Spleen (tissue), 11 donors: ENCODE data around the gene KITLG. TPM values are rescaled to one million over a fixed set of nuclear protein-coding genes. Genes with fewer than 3 reads are reported as not detected.

ENCODE experiments used
- DNase-seq: peaks from one replicate; pipeline ENCODE4 v3.0.0-alpha.2; 2020
- H3K27ac ChIP-seq, 8 donors: fragments of 200-600 bp; sonication (generic) in 7 of 8; 1 replicate in 4 of 8; 2 replicates in 4 of 8; pipeline versions ENCODE4 v1.5.0 to v1.8.0; 2016 to 2021; ENCODE audit warnings: inconsistent platforms in 4 of 8, mild to moderate bottlenecking in 4 of 8, moderate library complexity in 1 of 8
- H3K27me3 ChIP-seq, 7 donors: fragments of 200-600 bp; sonication (generic) in 6 of 7; replicated peaks in 1 of 7; 1 replicate in 4 of 7; 2 replicates in 3 of 7; pipeline versions ENCODE4 v1.5.0 to v1.8.0; 2016 to 2021; ENCODE audit warnings: inconsistent platforms in 3 of 7, mild to moderate bottlenecking in 1 of 7
- H3K36me3 ChIP-seq, 6 donors: fragments of 200-600 bp; sonication (generic) in 5 of 6; 1 replicate in 4 of 6; 2 replicates in 2 of 6; pipeline versions ENCODE4 v1.5.0 to v1.8.0; 2016 to 2021; ENCODE audit warnings: inconsistent platforms in 2 of 6
- H3K4me1 ChIP-seq, 6 donors: fragments of 200-600 bp; sonication (generic) in 5 of 6; 1 replicate in 3 of 6; 2 replicates in 3 of 6; pipeline versions ENCODE4 v1.5.0 to v1.8.0; 2016 to 2021; ENCODE audit warnings: inconsistent platforms in 3 of 6
- H3K4me3 ChIP-seq, 8 donors: fragments of 200-600 bp; sonication (generic) in 7 of 8; 1 replicate in 4 of 8; 2 replicates in 4 of 8; pipeline versions ENCODE4 v1.5.0 to v1.8.0; 2016 to 2021; ENCODE audit warnings: inconsistent platforms in 4 of 8, mild to moderate bottlenecking in 4 of 8, moderate library complexity in 2 of 8
- H3K9me3 ChIP-seq, 8 donors: fragments of 200-600 bp; sonication (generic) in 7 of 8; 1 replicate in 4 of 8; 2 replicates in 4 of 8; pipeline versions ENCODE4 v1.5.0 to v1.8.0; 2016 to 2021; ENCODE audit warnings: inconsistent platforms in 4 of 8
- POLR2A ChIP-seq, 3 donors: fragments of 450-650 bp; IDR thresholded peaks; one replicate each; pipeline ENCODE4 v1.5.1; 2017; ENCODE audit warnings: antibody characterized with exemption in 3 of 3, mild to moderate bottlenecking in 1 of 3
- POLR2AphosphoS5 ChIP-seq, 3 donors: sonication (generic); formaldehyde crosslinking; IDR thresholded peaks; one replicate each; pipeline ENCODE4 v1.5.1; 2017; ENCODE audit warnings: antibody characterized with exemption in 3 of 3
- WGBS, 5 donors: extraction: QIAGEN DNeasy Blood & Tissue Kit in 3 of 5; methylation state at CpG; one replicate each; pipeline versions ENCODE4 v1.1.5 to v1.1.7; 2013 to 2018; 5-methylcytosine and 5-hydroxymethylcytosine counted together
- intact Hi-C: fragments of 100-400 bp; cut with DNase I; formaldehyde crosslinking; loops from one replicate; pipeline ENCODE4 v1.15.0; 2023; ENCODE audit warnings: low total_unique reads
- polyA plus RNA-seq, 3 donors: library from polyadenylated mRNA; stranded (reverse); fragments of 200-250 nt; gene quantifications; one replicate each; pipeline ENCODE4 v1.2.1, GENCODE V29; 2013
- total RNA-seq, 7 donors: library from RNA; depleted of rRNA in 3 of 7; stranded (reverse); fragments of >200 nt in 3 of 7; fragmentation: NEBNext Ultra II Directional in 4 of 7; extraction: Animal tissue kit (Norgen Biotek cat#: 25700) in 4 of 7; gene quantifications; one replicate each; pipeline versions ENCODE4 v1.1.0 to v1.2.1, GENCODE V29; 2016 to 2021
- TF ChIP-seq, protein P1 (sequence below), 11 experiments: fragments of 200-600 bp in 7 of 11; fragments of 450-650 bp in 4 of 11; sonication (generic) in 4 of 11; IDR thresholded peaks in 8 of 11; conservative IDR thresholded peaks in 3 of 11; 1 replicate in 7 of 11; 2 replicates in 4 of 11; pipeline versions ENCODE4 v1.4.0 to v1.8.0; 2016 to 2021; ENCODE audit warnings: antibody characterized with exemption in 11 of 11, inconsistent platforms in 4 of 11, mild to moderate bottlenecking in 1 of 11
- donor health status: healthy with polysubstance abuse.
- donor health status: DM: no; HTN: no; CAD: no; lungs with moderate emphysema.
- donor health status: DM: no; HTN: no; CAD: no.
- donor health status: Bipolar disorder and iron deficiency.
- donor health status: healthy.
- donor health status: DM: no; HTN: no; CAD: no.
- donor health status: DM: yes; HTN: yes; CAD: no.

The KITLG gene
- total and polyA plus RNA-seq, 10 donors = 0.74 to 8.2 (median 3.8) TPM

DNA sequence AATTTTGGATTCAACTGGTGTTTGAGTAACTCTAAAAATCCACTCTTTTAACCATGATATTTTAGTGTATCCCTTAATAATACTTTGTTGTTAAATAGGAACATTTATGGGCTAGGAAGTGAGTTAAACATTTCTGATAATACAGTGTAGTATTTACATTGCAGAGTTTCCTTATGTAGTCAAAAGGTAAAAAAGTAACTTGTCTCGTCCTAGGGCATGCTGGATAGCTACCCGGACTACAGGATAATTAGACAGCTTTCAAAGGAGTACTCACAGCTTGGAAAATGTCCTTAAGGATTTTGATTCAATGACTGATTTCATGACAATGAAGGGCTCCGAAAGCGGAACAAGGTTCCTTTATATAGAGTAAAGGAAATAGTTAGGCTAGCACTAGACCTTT lies 14.5 kb upstream of the KITLG start:
- no peaks in the 10 kb centered on the region for H3K36me3 ChIP-seq
- no peak overlapping the region for H3K27ac ChIP-seq
- 82 to 94% (median 90%) methylated on average over 4 of the region's 4 CpGs for WGBS, 5 donors
- TF ChIP-seq, protein P1, sequence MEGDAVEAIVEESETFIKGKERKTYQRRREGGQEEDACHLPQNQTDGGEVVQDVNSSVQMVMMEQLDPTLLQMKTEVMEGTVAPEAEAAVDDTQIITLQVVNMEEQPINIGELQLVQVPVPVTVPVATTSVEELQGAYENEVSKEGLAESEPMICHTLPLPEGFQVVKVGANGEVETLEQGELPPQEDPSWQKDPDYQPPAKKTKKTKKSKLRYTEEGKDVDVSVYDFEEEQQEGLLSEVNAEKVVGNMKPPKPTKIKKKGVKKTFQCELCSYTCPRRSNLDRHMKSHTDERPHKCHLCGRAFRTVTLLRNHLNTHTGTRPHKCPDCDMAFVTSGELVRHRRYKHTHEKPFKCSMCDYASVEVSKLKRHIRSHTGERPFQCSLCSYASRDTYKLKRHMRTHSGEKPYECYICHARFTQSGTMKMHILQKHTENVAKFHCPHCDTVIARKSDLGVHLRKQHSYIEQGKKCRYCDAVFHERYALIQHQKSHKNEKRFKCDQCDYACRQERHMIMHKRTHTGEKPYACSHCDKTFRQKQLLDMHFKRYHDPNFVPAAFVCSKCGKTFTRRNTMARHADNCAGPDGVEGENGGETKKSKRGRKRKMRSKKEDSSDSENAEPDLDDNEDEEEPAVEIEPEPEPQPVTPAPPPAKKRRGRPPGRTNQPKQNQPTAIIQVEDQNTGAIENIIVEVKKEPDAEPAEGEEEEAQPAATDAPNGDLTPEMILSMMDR (IDR thresholded peaks at IDR 0.05 in 8 of 11, conservative IDR thresholded peaks at IDR 0.05 in 3 of 11) = no peak
- TF ChIP-seq POLR2AphosphoS5 (IDR thresholded peaks at IDR 0.05) (no peak), POLR2A (IDR thresholded peaks at IDR 0.05) (no peak)
- no peak for DNase-seq
- H3K9me3 ChIP-seq = no peaks in the 10 kb centered on the region
- no peaks in the 10 kb centered on the region for H3K27me3 ChIP-seq
- intact Hi-C loops = no loop called here
- no peaks in the 10 kb centered on the region for H3K4me1 ChIP-seq
- H3K4me3 ChIP-seq = no peak overlapping the region

- H3K4me3 ChIP-seq = no peak overlapping the region
- TF ChIP-seq, protein P1 (IDR thresholded peaks at IDR 0.05 in 8 of 11, conservative IDR thresholded peaks at IDR 0.05 in 3 of 11) = no peak
- no peak for TF ChIP-seq POLR2AphosphoS5 (IDR thresholded peaks at IDR 0.05)
- no peak for TF ChIP-seq POLR2A (IDR thresholded peaks at IDR 0.05)
- WGBS, 5 donors = 86 to 97% (median 93%) methylated on average over 2 of the region's 2 CpGs
These were observed 11.1 kb upstream of the KITLG start for GRCh38 chr12:88591343-88591742.

DNA sequence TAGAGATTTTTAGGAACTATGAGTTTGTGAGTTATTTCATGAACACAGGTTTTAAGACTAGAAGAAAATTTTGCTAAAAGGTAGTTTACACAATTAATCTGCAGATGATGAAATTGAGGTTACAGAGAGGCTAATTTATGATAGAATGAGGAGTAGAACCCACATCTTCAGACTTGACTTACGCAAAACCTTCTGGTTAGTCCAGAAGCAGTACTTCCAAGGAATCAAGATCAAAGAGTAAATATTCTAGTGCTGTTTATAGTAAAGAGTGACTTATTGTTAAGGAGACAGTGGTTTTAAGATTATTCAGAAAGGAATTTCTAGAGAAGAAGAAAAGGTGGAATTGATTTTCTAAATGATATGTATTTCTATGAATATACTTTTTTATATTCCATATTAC lies 10.6 kb upstream of the KITLG start:
- 89 to 98% (median 95%) methylated on average over 1 of the region's 1 CpG for WGBS, 5 donors
- Histone ChIP-seq H3K9me3 (peaks cover 4 to 20% (median 16%) of the 10 kb centered on the region in 8 donors), H3K27me3 (no peaks in the 10 kb centered on the region), H3K4me3 (no peak overlapping the region), H3K4me1 (no peaks in the 10 kb centered on the region), H3K36me3 (no peaks in the 10 kb centered on the region), H3K27ac (no peak overlapping the region)
- intact Hi-C loops = no loop called here
- no peak for TF ChIP-seq POLR2AphosphoS5 (IDR thresholded peaks at IDR 0.05)
- TF ChIP-seq POLR2A (IDR thresholded peaks at IDR 0.05) = no peak
- TF ChIP-seq, protein P1 (IDR thresholded peaks at IDR 0.05 in 8 of 11, conservative IDR thresholded peaks at IDR 0.05 in 3 of 11) = no peak
- DNase-seq = no peak

More at GRCh38 chr12:88591343-88591742, 11.1 kb upstream of the KITLG start:
- Histone ChIP-seq H3K9me3 (peaks cover 4 to 15% (median 11%) of the 10 kb centered on the region in 8 donors), H3K27me3 (no peaks in the 10 kb centered on the region), H3K27ac (no peak overlapping the region), H3K36me3 (no peaks in the 10 kb centered on the region), H3K4me1 (no peaks in the 10 kb centered on the region)
- no peak for DNase-seq
- intact Hi-C loops = no loop called here

DNA sequence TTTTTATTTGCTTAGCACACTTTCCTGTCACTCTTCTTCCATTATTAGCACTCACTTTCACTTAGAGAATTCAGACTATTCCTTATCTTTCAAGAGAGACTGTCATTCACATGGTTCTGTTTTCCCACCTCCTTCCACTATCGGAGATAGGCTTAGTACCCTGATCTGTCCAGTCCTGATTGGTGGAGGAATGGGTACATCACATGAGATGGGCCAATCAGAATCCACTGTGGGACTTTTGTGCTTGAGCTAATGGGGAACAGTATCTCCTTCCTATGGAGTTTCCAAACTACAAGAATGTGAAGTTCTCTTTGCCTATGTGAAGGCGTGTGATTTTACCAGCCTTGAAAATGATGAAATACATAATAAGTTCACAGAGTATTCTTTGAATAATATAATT lies 4.8 kb upstream of the KITLG start:
- intact Hi-C loops = no loop called here
- H3K4me3 ChIP-seq = no peak overlapping the region
- no peak for DNase-seq
- TF ChIP-seq, protein P1 (IDR thresholded peaks at IDR 0.05 in 8 of 11, conservative IDR thresholded peaks at IDR 0.05 in 3 of 11) = no peak
- TF ChIP-seq POLR2AphosphoS5 (IDR thresholded peaks at IDR 0.05) (no peak), POLR2A (IDR thresholded peaks at IDR 0.05) (no peak)
- H3K27me3 ChIP-seq = peaks cover 0 to 22% (median 6%) of the 10 kb centered on the region in 7 donors
- H3K36me3 ChIP-seq = no peaks in the 10 kb centered on the region
- H3K27ac ChIP-seq = no peak overlapping the region
- H3K9me3 ChIP-seq = peaks cover 4 to 25% (median 19%) of the 10 kb centered on the region in 8 donors
- peaks cover 0 to 9% (median 5%) of the 10 kb centered on the region in 6 donors for H3K4me1 ChIP-seq
- WGBS, 5 donors = 87 to 96% (median 96%) methylated on average over 2 of the region's 2 CpGs
